CD4-positive, alpha-beta T cell treated with Interleukin-1 beta for 1 hour (primary cell): ENCODE measurements around the gene ANKRD60.
A peak's percentile ranks its signal among the peaks of the same experiment; 100 is the strongest.

Experiments
- DNase-seq, 2 donors: peaks; one replicate each; pipeline ENCODE4 v3.0.0-alpha.2; 2020 to 2022

The ANKRD60 gene

GRCh38 chr20:58184984-58185383 is 43.5 kb downstream of the ANKRD60 start:
- DNase-seq = no peak

GRCh38 chr20:58184063-58184462 is 44.4 kb downstream of the ANKRD60 start:
- no peak for DNase-seq

- no peak for DNase-seq
Measured at GRCh38 chr20:58182521-58183140, 45.8 kb downstream of the ANKRD60 start.

- peak; percentile 59 to 62 for DNase-seq
Measured at GRCh38 chr20:58179432-58180099, 48.9 kb downstream of the ANKRD60 start.

GRCh38 chr20:58179083-58179431 is 49.4 kb downstream of the ANKRD60 start:
- no peak for DNase-seq

GRCh38 chr20:58177799-58178198 is 50.7 kb downstream of the ANKRD60 start:
- no peak for DNase-seq

- DNase-seq = no peak
Measured at GRCh38 chr20:58175836-58176235, 52.6 kb downstream of the ANKRD60 start.

GRCh38 chr20:58175425-58175824 is 53.0 kb downstream of the ANKRD60 start:
- DNase-seq = no peak

- DNase-seq = no peak
Measured at GRCh38 chr20:58174708-58175280, 53.7 kb downstream of the ANKRD60 start.

GRCh38 chr20:58173930-58174707 is 54.3 kb downstream of the ANKRD60 start:
- DNase-seq = no peak

- no peak for DNase-seq
Measured at GRCh38 chr20:58173091-58173490, 55.4 kb downstream of the ANKRD60 start.

- DNase-seq = no peak
Measured at GRCh38 chr20:58171796-58172425, 56.5 kb downstream of the ANKRD60 start.

- DNase-seq = no peak
Measured at GRCh38 chr20:58169450-58169849, 59.0 kb downstream of the ANKRD60 start.

GRCh38 chr20:58168843-58169242 is 59.6 kb downstream of the ANKRD60 start:
- DNase-seq = no peak

- no peak for DNase-seq
Measured at GRCh38 chr20:58167759-58168158, 60.7 kb downstream of the ANKRD60 start.
